ENCODE data around the gene XPNPEP3.
"Not testable (repeated sequence)": the region's sequence is repeated elsewhere in the genome, so short reads cannot be mapped to it uniquely, and the experiment has no call there.

The XPNPEP3 gene

DNA sequence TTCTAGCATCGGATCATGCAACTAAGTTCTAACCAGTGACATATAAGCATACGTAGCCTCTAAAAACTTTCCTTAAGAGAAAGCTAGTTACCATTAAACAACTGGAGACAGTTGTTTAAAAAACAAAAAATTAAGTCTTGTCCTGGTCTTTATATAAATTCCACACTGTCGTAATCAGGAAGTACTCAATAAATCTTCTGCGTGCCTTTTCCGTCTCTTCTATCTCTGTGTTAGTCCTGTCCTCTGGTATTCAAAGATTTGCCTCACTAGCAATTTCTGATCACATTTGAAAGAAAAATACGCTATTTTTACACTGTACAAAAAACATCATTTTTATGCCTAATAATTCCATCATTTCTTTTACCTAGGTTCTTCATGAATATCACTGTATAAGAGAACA is 27.8 kb upstream of the XPNPEP3 start:
- Histone ChIP-seq H3K36me3 (ENCODE audit: control insufficient read depth in 1 of 2, insufficient read depth in 2 of 2, low read length in 2 of 2) (peaks cover 30 to 42% of the 10 kb centered on the region in 2 donors), H3K27me3 (ENCODE audit: low read depth, low read length) (no peaks in the 10 kb centered on the region), H3K4me3 (ENCODE audit: low read depth in 1 of 2, low read length in 2 of 2) (no peak overlapping the region), H3K4me1 (ENCODE audit: control insufficient read depth in 1 of 2, insufficient read depth in 2 of 2, low read length in 2 of 2) (no peaks in the 10 kb centered on the region), H3K27ac (ENCODE audit: low read length) (no peak overlapping the region), H3K9me3 (ENCODE audit: control insufficient read depth in 1 of 2, low read length in 2 of 2) (no peaks in the 10 kb centered on the region)

DNA sequence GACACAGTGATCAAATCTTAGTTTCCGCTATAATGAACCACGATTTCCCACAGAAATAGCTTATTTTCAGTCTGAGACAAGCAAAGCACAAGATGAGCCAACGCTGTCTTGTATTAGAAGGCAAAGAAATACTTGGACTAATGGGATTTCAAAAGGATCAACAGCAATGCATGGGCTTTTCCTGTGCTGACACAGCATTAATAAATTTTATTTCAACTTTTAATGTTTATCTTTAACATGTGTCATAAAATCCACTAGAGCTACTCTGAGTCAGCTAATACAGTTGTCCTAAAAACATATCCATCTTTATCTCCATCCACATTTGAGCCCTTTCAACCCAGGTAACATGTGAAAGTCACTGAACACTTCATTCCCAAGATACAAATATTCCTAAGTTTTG is 22.3 kb upstream of the XPNPEP3 start:
- Histone ChIP-seq H3K27me3 (ENCODE audit: low read depth, low read length) (no peaks in the 10 kb centered on the region), H3K9me3 (ENCODE audit: control insufficient read depth in 1 of 2, low read length in 2 of 2) (no peaks in the 10 kb centered on the region), H3K36me3 (ENCODE audit: control insufficient read depth in 1 of 2, insufficient read depth in 2 of 2, low read length in 2 of 2) (peaks cover 48 to 67% of the 10 kb centered on the region in 2 donors), H3K4me1 (ENCODE audit: control insufficient read depth in 1 of 2, insufficient read depth in 2 of 2, low read length in 2 of 2) (no peaks in the 10 kb centered on the region), H3K27ac (ENCODE audit: low read length) (no peak overlapping the region), H3K4me3 (ENCODE audit: low read depth in 1 of 2, low read length in 2 of 2) (no peak overlapping the region)

DNA sequence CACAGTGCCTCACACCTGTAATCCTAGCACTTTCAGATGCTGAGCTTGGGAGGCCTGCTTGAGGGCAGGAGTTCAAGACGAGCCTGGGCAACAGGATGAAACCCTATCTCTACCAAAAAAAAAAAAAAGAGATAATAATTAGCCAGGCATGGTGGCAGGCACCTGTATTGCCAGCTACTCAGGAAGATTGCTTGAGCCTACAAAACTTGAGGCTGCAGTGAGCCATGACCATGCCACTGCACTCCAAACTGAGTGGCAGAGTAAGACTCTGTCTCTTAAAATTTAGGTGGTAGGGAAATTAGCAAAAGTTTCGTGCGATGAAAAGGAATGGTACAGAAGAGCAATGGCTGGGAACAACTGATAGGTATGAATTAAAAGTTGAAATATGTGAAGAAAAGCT is 18.5 kb upstream of the XPNPEP3 start:
- Histone ChIP-seq H3K4me3 (ENCODE audit: low read depth in 1 of 2, low read length in 2 of 2) (no peak overlapping the region), H3K27me3 (ENCODE audit: low read depth, low read length) (no peaks in the 10 kb centered on the region), H3K4me1 (ENCODE audit: control insufficient read depth in 1 of 2, insufficient read depth in 2 of 2, low read length in 2 of 2) (no peaks in the 10 kb centered on the region), H3K27ac (ENCODE audit: low read length) (no peak overlapping the region), H3K9me3 (ENCODE audit: control insufficient read depth in 1 of 2, low read length in 2 of 2) (no peaks in the 10 kb centered on the region), H3K36me3 (ENCODE audit: control insufficient read depth in 1 of 2, insufficient read depth in 2 of 2, low read length in 2 of 2) (peaks cover 44 to 63% of the 10 kb centered on the region in 2 donors)

DNA sequence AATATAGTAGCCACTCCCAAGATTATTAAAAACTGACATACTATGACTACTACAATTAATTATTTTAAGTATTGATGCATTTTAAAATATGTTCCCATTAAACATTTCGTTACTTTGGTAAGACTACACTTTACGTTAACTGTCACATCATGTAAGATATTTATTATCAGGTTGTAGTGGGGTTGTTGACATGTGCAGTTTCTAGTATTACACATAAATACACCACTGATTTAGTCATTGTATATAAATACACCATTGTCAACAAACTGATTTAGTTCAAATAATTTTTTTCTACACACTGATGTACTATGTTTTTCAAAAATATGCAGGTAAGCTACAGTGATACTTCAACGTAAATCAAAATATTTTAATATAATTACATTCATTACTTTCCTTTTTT is 12.0 kb upstream of the XPNPEP3 start:
- H3K4me1 ChIP-seq (ENCODE audit: control insufficient read depth in 1 of 2, insufficient read depth in 2 of 2, low read length in 2 of 2): no peaks in the 10 kb centered on the region
- peaks cover 36 to 51% of the 10 kb centered on the region in 2 donors for H3K36me3 ChIP-seq (ENCODE audit: control insufficient read depth in 1 of 2, insufficient read depth in 2 of 2, low read length in 2 of 2)
- H3K9me3 ChIP-seq (ENCODE audit: control insufficient read depth in 1 of 2, low read length in 2 of 2): no peaks in the 10 kb centered on the region
- no peaks in the 10 kb centered on the region for H3K27me3 ChIP-seq (ENCODE audit: low read depth, low read length)
- no peak overlapping the region for H3K27ac ChIP-seq (ENCODE audit: low read length)
- no peak overlapping the region for H3K4me3 ChIP-seq (ENCODE audit: low read depth in 1 of 2, low read length in 2 of 2)

DNA sequence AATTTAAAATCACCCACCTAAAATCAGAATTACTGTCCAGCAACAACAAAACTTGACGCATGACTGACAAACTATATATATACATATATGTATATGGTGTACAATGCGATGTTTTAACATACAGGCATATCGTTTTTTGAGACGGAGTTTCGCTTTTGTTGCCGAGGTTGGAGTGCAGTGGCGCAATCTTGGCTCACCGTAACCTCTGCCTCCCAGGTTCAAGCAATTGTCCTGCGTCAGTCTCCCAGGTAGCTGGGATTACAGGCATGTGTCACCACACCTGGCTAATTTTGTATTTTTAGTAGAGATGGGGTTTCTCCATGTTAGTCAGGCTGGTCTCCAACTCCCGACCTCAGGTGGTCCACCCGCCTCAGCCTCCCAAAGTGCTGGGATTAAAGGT is 11.1 kb upstream of the XPNPEP3 start:
- not testable (repeated sequence) for H3K4me1 ChIP-seq (ENCODE audit: control insufficient read depth in 1 of 2, insufficient read depth in 2 of 2, low read length in 2 of 2); H3K27me3 ChIP-seq (ENCODE audit: low read depth, low read length); H3K9me3 ChIP-seq (ENCODE audit: control insufficient read depth in 1 of 2, low read length in 2 of 2); H3K27ac ChIP-seq (ENCODE audit: low read length); H3K4me3 ChIP-seq (ENCODE audit: low read depth in 1 of 2, low read length in 2 of 2)
- peaks cover 33 to 45% of the 10 kb centered on the region in 2 donors for H3K36me3 ChIP-seq (ENCODE audit: control insufficient read depth in 1 of 2, insufficient read depth in 2 of 2, low read length in 2 of 2)

DNA sequence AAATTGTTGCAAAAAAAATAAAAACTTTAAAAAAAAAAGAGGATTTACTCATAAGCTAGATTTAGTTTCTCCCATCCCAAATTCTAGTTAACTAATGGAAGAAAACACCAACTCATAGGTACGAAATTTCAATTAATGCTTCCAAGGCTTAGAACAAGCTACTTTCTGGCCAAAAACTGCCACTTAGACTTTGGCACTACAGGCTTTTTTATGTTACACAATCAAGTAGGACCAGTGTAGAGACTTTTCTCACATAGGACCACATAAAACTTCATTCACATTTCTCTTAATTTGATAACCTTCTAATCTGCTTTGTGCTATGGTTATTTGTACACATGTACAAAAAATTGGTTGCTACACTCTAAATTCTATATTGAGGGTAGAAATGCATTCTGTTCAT is 3.6 kb upstream of the XPNPEP3 start:
- no peak overlapping the region for H3K27ac ChIP-seq (ENCODE audit: low read length)
- no peak overlapping the region for H3K4me3 ChIP-seq (ENCODE audit: low read depth in 1 of 2, low read length in 2 of 2)
- H3K36me3 ChIP-seq (ENCODE audit: control insufficient read depth in 1 of 2, insufficient read depth in 2 of 2, low read length in 2 of 2): peaks cover 10 to 30% of the 10 kb centered on the region in 2 donors
- H3K4me1 ChIP-seq (ENCODE audit: control insufficient read depth in 1 of 2, insufficient read depth in 2 of 2, low read length in 2 of 2): peaks cover 8 to 40% of the 10 kb centered on the region in 2 donors
- no peaks in the 10 kb centered on the region for H3K9me3 ChIP-seq (ENCODE audit: control insufficient read depth in 1 of 2, low read length in 2 of 2)
- H3K27me3 ChIP-seq (ENCODE audit: low read depth, low read length): no peaks in the 10 kb centered on the region

DNA sequence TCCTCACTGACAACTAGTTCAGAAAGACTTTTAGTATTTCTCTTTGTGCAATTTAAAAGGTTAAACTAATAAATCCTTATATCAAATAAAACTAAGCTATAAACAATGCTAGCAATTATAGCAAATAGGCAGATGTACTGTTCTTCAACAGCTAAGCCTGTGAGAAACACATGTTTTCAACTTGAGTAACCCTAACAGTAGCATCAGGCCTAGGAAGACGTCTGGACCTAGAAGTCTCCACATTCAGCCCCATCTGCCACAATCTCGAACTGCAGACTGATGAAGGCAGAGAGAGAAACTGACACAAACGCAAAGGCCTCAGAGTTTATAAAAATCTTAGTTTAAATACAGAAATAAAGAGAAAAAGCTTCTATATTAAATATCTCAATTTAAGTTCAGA is 3.0 kb upstream of the XPNPEP3 start:
- H3K27me3 ChIP-seq (ENCODE audit: low read depth, low read length): no peaks in the 10 kb centered on the region
- no peaks in the 10 kb centered on the region for H3K9me3 ChIP-seq (ENCODE audit: control insufficient read depth in 1 of 2, low read length in 2 of 2)
- peaks cover 8 to 47% of the 10 kb centered on the region in 2 donors for H3K4me1 ChIP-seq (ENCODE audit: control insufficient read depth in 1 of 2, insufficient read depth in 2 of 2, low read length in 2 of 2)
- H3K27ac ChIP-seq (ENCODE audit: low read length): no peak overlapping the region
- H3K36me3 ChIP-seq (ENCODE audit: control insufficient read depth in 1 of 2, insufficient read depth in 2 of 2, low read length in 2 of 2): peaks cover 10 to 24% of the 10 kb centered on the region in 2 donors
- no peak overlapping the region for H3K4me3 ChIP-seq (ENCODE audit: low read depth in 1 of 2, low read length in 2 of 2)

DNA sequence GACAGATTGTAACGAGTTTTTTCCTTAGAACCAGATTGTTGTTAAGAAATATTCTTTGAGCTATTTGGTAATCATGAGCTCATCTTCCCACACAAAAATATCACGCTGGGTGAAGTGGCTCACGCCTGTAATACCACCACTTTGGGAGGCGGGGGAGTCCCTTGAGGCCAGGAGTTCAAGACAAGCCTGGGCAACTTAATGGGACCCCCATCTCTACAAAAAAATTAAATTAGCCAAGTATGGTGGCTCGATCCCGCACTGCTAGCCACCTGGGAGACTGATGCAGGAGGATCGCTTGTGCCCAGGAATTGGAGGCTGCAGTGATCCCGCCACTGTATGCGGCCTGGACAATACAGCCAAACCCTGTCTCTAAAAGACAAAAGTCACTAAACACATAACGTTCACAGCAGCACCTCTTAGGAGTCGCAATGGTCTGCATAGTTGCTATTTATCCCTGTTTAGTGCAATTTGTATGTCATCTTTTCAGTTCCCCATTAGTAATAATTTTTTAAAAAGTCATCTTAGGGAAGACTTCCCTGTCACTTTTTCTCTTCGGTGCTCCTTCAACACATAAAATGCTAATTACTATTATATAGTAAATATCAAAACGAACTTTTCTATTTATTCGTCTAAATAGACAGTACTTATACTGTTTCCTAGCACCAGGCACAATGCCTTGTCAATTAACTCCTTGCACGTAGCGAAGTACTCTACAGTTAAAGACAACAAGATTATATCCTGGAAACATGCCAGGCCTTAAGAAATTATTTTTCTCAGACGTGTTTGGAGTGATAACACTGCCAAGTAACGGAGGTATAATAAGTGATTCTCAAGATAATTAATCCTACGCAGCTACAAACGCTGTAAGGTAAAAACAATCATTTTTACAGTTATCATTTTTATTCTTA is 1.6 kb upstream of the XPNPEP3 start:
- H3K36me3 ChIP-seq (ENCODE audit: control insufficient read depth in 1 of 2, insufficient read depth in 2 of 2, low read length in 2 of 2): peaks cover 2 to 14% of the 10 kb centered on the region in 2 donors
- no peaks in the 10 kb centered on the region for H3K27me3 ChIP-seq (ENCODE audit: low read depth, low read length)
- H3K4me1 ChIP-seq (ENCODE audit: control insufficient read depth in 1 of 2, insufficient read depth in 2 of 2, low read length in 2 of 2): peaks cover 8 to 48% of the 10 kb centered on the region in 2 donors
- H3K4me3 ChIP-seq (ENCODE audit: low read depth in 1 of 2, low read length in 2 of 2): peak overlapping the region; percentile 86 to 98
- peak overlapping the region; percentile 94 for H3K27ac ChIP-seq (ENCODE audit: low read length)
- no peaks in the 10 kb centered on the region for H3K9me3 ChIP-seq (ENCODE audit: control insufficient read depth in 1 of 2, low read length in 2 of 2)

DNA sequence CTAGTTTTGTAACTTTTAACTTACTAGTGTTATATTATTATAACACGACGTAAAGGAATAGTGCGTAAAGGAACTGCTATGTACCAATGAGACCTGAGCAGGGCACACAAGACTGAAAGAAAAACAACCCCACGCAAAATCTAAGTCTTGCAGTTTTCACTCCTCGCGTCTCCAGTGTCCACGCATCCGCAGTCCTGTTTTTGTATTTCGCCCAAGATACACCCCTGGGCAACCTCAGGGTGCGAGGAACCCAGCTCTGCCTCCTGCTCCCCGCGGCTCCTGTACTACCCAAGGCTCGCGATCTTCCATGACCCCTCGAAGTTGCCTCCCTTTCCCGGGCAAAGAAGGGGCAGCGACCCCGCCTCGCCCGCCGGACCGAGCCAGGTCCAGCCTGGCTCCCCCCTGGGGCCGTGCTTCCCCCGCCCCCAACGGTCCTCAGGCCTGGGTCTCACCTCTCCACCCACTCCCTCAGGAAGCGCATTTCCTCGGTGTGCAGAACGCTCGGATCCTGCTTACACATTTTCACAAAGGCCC is 902 bp upstream of the XPNPEP3 start:
- H3K9me3 ChIP-seq (ENCODE audit: control insufficient read depth in 1 of 2, low read length in 2 of 2): no peaks in the 10 kb centered on the region
- peaks cover 0 to 14% of the 10 kb centered on the region in 2 donors for H3K36me3 ChIP-seq (ENCODE audit: control insufficient read depth in 1 of 2, insufficient read depth in 2 of 2, low read length in 2 of 2)
- peak overlapping the region; percentile 94 for H3K27ac ChIP-seq (ENCODE audit: low read length)
- H3K4me1 ChIP-seq (ENCODE audit: control insufficient read depth in 1 of 2, insufficient read depth in 2 of 2, low read length in 2 of 2): peaks cover 8 to 48% of the 10 kb centered on the region in 2 donors
- H3K4me3 ChIP-seq (ENCODE audit: low read depth in 1 of 2, low read length in 2 of 2): peak overlapping the region; percentile 86 to 98
- H3K27me3 ChIP-seq (ENCODE audit: low read depth, low read length): no peaks in the 10 kb centered on the region

DNA sequence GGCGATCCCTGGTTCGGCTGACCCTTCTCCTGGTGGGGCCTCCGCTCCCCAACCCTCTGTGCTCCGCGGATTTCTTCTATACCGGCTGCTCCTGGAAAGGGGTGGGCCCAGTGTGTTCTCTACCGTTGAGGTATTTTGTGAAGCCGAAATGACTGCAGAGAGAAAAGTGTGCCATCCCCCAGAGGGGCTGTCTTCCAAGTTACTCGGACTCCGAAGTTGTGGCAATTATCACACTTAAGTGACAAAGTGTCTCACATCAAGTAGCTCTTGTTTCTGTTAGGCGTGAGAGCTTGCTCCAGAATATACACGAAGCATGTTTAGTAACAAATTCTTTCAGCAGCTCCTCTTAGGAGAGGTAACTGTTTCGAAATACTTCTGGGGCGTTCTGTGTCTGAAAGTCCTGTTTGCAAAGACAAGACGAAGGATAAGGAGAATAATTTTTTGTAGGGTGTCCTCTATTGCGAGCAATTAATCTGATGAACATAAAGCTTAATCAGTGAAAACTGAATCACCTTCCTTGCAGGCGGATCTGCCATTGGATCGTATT is 434 bp downstream of the XPNPEP3 start:
- peaks cover 0 to 14% of the 10 kb centered on the region in 2 donors for H3K36me3 ChIP-seq (ENCODE audit: control insufficient read depth in 1 of 2, insufficient read depth in 2 of 2, low read length in 2 of 2)
- peak overlapping the region; percentile 86 to 98 for H3K4me3 ChIP-seq (ENCODE audit: low read depth in 1 of 2, low read length in 2 of 2)
- no peaks in the 10 kb centered on the region for H3K27me3 ChIP-seq (ENCODE audit: low read depth, low read length)
- no peaks in the 10 kb centered on the region for H3K9me3 ChIP-seq (ENCODE audit: control insufficient read depth in 1 of 2, low read length in 2 of 2)
- H3K27ac ChIP-seq (ENCODE audit: low read length): peak overlapping the region; percentile 95
- H3K4me1 ChIP-seq (ENCODE audit: control insufficient read depth in 1 of 2, insufficient read depth in 2 of 2, low read length in 2 of 2): peaks cover 8 to 48% of the 10 kb centered on the region in 2 donors

DNA sequence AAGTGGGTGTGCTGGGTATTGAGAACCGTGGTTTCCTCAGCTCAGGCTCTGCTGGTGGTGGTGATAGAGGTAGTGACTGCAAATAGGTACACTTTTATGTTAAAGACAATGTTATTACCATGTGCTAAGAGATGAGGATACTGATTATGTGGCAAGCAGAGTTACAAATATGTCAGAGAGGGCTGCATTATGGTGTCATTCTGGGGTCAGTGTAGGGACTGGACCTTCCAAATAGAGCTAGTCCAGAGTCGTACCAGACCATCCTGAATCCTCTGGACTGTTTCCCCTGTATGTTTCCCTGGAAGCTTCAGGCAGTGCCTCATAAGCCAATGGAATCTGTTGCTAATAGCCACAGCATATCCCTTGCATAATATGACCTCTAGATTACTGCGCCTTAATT is 5.1 kb downstream of the XPNPEP3 start, which contains the start of gene DNAJB7:
Gene DNAJB7 (minus strand): TSS at position 101 of the 400 bp plus-strand sequence. CDS start 119 bp downstream, outside the sequence.
- Histone ChIP-seq H3K9me3 (ENCODE audit: control insufficient read depth in 1 of 2, low read length in 2 of 2) (no peaks in the 10 kb centered on the region), H3K36me3 (ENCODE audit: control insufficient read depth in 1 of 2, insufficient read depth in 2 of 2, low read length in 2 of 2) (peaks cover 0 to 4% of the 10 kb centered on the region in 2 donors), H3K27ac (ENCODE audit: low read length) (no peak within 1 kb of the TSS), H3K4me1 (ENCODE audit: control insufficient read depth in 1 of 2, insufficient read depth in 2 of 2, low read length in 2 of 2) (peaks cover 6 to 16% of the 10 kb centered on the region in 2 donors), H3K4me3 (ENCODE audit: low read depth in 1 of 2, low read length in 2 of 2) (no peak within 1 kb of the TSS), H3K27me3 (ENCODE audit: low read depth, low read length) (no peaks in the 10 kb centered on the region)
